HepG2 (cell line): ENCODE data around the gene ATP6V0D1. TPM values are rescaled to one million over a fixed set of nuclear protein-coding genes. Genes with fewer than 3 reads are reported as not detected.

Source experiments
- FOXP1 ChIP-seq, 2 experiments: fragments of 450-650 bp in 1 of 2; IDR thresholded peaks; 2 replicates each; pipeline ENCODE4 v1.6.1; 2017 to 2018; ENCODE audit warnings: antibody characterized with exemption in 1 of 2
- GTF3A ChIP-seq: sonication (generic); formaldehyde crosslinking; conservative IDR thresholded peaks from 2 replicates; pipeline ENCODE4 v1.4.0; 2020; ENCODE audit warnings: mild to moderate bottlenecking, missing genetic modification reagents
- IRX3 ChIP-seq: sonication (generic); formaldehyde crosslinking; IDR thresholded peaks from 2 replicates; pipeline ENCODE4 v1.8.1; 2023; ENCODE audit warnings: mild to moderate bottlenecking, low read depth, missing genetic modification reagents, borderline replicate concordance
- RBM39 ChIP-seq: fragments of 200-400 bp; formaldehyde crosslinking; IDR thresholded peaks from one replicate; pipeline ENCODE4 v1.6.1; 2018; ENCODE audit warnings: antibody characterized with exemption, mild to moderate bottlenecking, low read depth, low read length; ENCODE audit not compliant: poor library complexity, severe bottlenecking
- ZBTB7A ChIP-seq: sonication (generic); formaldehyde crosslinking; IDR thresholded peaks from 2 replicates; pipeline ENCODE4 v1.8.0; 2022; ENCODE audit warnings: mild to moderate bottlenecking, missing genetic modification reagents
- ZFP36L1 ChIP-seq: sonication (generic); formaldehyde crosslinking; IDR thresholded peaks from 2 replicates; pipeline ENCODE4 v1.8.0; 2022; ENCODE audit warnings: mild to moderate bottlenecking, missing genetic modification reagents, moderate library complexity
- ZNF30 ChIP-seq: sonication (generic); formaldehyde crosslinking; IDR thresholded peaks from 2 replicates; pipeline ENCODE4 v1.5.0; 2020; ENCODE audit warnings: mild to moderate bottlenecking, missing genetic modification reagents
- polyA plus RNA-seq, 8 experiments: library from polyadenylated mRNA; depleted of rRNA in 3 of 8; stranded (reverse) in 7 of 8; unstranded in 1 of 8; fragments of >200 nt; fragmentation: Illumina TruSeq in 4 of 8; extraction: Trizol in 4 of 8; gene quantifications; 2 replicates each; pipeline versions ENCODE4 v1.2.1 to v1.2.3, GENCODE V29; 2011 to 2016; ENCODE audit warnings: low read depth in 4 of 8, missing spikeins in 1 of 8, mixed read lengths in 1 of 8; ENCODE audit not compliant: insufficient read depth in 1 of 8
- total RNA-seq, 5 experiments: library from RNA; depleted of rRNA; stranded (reverse); fragments of >200 nt; fragmentation: Illumina TruSeq; extraction: Trizol; gene quantifications; 2 replicates each; pipeline ENCODE4 v1.2.3, GENCODE V29; 2016; ENCODE audit warnings: low read depth in 1 of 5
- TF ChIP-seq, protein P1 (sequence below), 2 experiments: fragments of 450-650 bp in 1 of 2; sonication (generic) in 1 of 2; formaldehyde crosslinking in 1 of 2; IDR thresholded peaks; 2 replicates each; pipeline versions ENCODE4 v1.6.1 to v1.8.0; 2016 to 2022; ENCODE audit warnings: antibody characterized with exemption in 1 of 2, mild to moderate bottlenecking in 1 of 2, missing genetic modification reagents in 1 of 2
- TF ChIP-seq, protein P2 (sequence below): IDR thresholded peaks from 2 replicates; pipeline ENCODE4 v1.6.1; 2016; ENCODE audit warnings: low read depth, missing genetic modification reagents, missing compliant biosample characterization
- TF ChIP-seq, protein P3 (sequence below): sonication (generic); formaldehyde crosslinking; IDR thresholded peaks from 2 replicates; pipeline ENCODE4 v1.8.0; 2022; ENCODE audit warnings: mild to moderate bottlenecking, missing genetic modification reagents; ENCODE audit not compliant: insufficient replicate concordance

ATP6V0D1 gene
- total and polyA plus RNA-seq, 2 of the 13 experiments (the other 11 are each of a cell fraction or from before 2014, with no cell fraction given) = 51.1 to 61.3 TPM

DNA sequence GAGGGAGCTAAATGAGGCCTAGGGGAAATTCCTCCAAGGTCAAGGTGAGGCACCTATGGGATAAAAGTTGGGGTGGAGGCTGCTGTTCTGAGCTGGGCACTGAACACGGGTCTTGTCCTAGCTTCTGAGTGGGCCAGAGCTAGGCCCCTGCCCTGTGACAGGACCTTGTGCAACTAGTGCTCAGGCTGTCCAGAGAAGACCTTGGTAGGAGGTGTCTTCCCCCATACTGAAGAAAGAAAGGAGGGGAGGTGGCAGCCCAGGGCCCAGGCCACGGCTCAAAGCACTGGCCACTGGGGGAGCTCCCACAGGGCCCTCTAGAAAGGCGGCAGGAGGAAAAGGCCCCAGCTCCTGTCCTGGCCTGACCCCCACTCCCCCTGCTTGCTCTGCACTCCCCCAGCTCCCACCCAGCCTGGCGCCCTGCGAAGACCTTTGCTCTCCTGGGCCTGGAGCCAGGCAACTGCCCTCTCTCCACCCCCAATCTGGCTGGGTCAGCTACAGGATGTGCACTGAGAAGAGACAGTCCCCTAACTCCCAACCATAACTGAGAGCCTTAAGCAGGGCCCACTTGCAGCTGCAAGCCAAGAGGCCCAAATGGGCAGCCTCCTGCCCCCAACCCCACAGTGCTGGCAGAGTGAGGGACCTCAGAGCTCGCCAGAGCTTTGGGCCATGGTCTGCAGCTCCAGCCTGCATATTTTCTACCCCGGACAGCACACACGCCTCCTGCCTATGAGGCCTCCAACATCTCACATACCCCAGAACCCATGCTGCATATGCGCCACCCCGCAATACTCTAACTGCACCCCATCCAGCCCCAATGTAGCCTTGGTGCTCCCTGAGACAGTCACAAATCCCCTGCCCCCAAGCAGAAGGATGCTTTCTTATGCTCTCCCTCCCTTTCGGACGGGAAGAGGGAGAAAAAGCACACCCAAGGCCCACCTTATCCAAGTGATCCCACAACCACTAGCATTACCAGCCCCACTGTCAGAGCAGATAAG, 34.7 kb downstream of the ATP6V0D1 start (continued):
- TF ChIP-seq, protein P1, sequence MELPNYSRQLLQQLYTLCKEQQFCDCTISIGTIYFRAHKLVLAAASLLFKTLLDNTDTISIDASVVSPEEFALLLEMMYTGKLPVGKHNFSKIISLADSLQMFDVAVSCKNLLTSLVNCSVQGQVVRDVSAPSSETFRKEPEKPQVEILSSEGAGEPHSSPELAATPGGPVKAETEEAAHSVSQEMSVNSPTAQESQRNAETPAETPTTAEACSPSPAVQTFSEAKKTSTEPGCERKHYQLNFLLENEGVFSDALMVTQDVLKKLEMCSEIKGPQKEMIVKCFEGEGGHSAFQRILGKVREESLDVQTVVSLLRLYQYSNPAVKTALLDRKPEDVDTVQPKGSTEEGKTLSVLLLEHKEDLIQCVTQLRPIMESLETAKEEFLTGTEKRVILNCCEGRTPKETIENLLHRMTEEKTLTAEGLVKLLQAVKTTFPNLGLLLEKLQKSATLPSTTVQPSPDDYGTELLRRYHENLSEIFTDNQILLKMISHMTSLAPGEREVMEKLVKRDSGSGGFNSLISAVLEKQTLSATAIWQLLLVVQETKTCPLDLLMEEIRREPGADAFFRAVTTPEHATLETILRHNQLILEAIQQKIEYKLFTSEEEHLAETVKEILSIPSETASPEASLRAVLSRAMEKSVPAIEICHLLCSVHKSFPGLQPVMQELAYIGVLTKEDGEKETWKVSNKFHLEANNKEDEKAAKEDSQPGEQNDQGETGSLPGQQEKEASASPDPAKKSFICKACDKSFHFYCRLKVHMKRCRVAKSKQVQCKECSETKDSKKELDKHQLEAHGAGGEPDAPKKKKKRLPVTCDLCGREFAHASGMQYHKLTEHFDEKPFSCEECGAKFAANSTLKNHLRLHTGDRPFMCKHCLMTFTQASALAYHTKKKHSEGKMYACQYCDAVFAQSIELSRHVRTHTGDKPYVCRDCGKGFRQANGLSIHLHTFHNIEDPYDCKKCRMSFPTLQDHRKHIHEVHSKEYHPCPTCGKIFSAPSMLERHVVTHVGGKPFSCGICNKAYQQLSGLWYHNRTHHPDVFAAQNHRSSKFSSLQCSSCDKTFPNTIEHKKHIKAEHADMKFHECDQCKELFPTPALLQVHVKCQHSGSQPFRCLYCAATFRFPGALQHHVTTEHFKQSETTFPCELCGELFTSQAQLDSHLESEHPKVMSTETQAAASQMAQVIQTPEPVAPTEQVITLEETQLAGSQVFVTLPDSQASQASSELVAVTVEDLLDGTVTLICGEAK (IDR thresholded peaks at IDR 0.05) = no peak
- TF ChIP-seq, protein P1 (CRISPR knock-in tag; IDR thresholded peaks at IDR 0.05) = peak; percentile 78; the same call in 1 of the 2 replicates
- TF ChIP-seq ZBTB7A (peak; percentile 94), ZNF30 (CRISPR knock-in tag) (no peak), GTF3A (CRISPR knock-in tag) (no peak), ZFP36L1 (CRISPR knock-in tag) (no peak), IRX3 (no peak), FOXP1 (IDR thresholded peaks at IDR 0.05) (no peak), FOXP1 (CRISPR knock-in tag; IDR thresholded peaks at IDR 0.05) (no peak), RBM39 (no peak)
- TF ChIP-seq, protein P2, sequence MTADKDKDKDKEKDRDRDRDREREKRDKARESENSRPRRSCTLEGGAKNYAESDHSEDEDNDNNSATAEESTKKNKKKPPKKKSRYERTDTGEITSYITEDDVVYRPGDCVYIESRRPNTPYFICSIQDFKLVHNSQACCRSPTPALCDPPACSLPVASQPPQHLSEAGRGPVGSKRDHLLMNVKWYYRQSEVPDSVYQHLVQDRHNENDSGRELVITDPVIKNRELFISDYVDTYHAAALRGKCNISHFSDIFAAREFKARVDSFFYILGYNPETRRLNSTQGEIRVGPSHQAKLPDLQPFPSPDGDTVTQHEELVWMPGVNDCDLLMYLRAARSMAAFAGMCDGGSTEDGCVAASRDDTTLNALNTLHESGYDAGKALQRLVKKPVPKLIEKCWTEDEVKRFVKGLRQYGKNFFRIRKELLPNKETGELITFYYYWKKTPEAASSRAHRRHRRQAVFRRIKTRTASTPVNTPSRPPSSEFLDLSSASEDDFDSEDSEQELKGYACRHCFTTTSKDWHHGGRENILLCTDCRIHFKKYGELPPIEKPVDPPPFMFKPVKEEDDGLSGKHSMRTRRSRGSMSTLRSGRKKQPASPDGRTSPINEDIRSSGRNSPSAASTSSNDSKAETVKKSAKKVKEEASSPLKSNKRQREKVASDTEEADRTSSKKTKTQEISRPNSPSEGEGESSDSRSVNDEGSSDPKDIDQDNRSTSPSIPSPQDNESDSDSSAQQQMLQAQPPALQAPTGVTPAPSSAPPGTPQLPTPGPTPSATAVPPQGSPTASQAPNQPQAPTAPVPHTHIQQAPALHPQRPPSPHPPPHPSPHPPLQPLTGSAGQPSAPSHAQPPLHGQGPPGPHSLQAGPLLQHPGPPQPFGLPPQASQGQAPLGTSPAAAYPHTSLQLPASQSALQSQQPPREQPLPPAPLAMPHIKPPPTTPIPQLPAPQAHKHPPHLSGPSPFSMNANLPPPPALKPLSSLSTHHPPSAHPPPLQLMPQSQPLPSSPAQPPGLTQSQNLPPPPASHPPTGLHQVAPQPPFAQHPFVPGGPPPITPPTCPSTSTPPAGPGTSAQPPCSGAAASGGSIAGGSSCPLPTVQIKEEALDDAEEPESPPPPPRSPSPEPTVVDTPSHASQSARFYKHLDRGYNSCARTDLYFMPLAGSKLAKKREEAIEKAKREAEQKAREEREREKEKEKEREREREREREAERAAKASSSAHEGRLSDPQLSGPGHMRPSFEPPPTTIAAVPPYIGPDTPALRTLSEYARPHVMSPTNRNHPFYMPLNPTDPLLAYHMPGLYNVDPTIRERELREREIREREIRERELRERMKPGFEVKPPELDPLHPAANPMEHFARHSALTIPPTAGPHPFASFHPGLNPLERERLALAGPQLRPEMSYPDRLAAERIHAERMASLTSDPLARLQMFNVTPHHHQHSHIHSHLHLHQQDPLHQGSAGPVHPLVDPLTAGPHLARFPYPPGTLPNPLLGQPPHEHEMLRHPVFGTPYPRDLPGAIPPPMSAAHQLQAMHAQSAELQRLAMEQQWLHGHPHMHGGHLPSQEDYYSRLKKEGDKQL (CRISPR knock-in tag) = no peak
- TF ChIP-seq, protein P3, sequence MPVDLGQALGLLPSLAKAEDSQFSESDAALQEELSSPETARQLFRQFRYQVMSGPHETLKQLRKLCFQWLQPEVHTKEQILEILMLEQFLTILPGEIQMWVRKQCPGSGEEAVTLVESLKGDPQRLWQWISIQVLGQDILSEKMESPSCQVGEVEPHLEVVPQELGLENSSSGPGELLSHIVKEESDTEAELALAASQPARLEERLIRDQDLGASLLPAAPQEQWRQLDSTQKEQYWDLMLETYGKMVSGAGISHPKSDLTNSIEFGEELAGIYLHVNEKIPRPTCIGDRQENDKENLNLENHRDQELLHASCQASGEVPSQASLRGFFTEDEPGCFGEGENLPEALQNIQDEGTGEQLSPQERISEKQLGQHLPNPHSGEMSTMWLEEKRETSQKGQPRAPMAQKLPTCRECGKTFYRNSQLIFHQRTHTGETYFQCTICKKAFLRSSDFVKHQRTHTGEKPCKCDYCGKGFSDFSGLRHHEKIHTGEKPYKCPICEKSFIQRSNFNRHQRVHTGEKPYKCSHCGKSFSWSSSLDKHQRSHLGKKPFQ = no peak
